ENCODE data around the gene HOXC10.

DNA sequence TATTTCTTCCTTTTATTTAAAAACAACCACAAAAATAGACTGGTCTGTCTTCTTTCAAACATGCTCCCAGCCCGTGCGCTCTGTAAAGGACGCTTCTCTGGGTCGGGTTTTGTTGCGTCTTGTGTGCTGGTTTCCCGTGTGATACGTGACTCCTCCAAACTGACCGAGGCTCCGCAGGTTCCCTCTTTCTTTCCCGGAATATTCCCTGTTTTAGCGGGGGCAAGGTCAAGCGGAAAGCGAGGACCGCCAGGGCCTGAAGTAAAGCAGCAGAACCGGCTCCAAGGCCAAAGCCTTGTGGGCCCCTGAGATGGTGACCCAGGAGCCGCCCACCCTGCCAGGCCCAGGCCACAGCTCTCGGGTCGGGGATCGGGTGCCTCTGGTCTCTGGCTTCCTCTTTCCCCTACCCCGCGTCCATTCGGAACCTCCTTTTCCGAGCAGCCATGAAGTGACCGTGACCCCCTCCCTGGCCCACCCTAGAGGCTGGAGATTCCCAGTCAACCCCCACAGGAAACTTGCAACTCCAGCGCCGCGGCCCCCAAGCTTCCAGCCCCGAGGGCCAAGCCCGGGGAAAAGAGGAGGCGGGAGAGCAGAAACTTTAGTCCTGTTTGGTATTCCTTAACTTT lies 885 bp upstream of the HOXC10 start:
- TF ChIP-seq, protein P1, sequence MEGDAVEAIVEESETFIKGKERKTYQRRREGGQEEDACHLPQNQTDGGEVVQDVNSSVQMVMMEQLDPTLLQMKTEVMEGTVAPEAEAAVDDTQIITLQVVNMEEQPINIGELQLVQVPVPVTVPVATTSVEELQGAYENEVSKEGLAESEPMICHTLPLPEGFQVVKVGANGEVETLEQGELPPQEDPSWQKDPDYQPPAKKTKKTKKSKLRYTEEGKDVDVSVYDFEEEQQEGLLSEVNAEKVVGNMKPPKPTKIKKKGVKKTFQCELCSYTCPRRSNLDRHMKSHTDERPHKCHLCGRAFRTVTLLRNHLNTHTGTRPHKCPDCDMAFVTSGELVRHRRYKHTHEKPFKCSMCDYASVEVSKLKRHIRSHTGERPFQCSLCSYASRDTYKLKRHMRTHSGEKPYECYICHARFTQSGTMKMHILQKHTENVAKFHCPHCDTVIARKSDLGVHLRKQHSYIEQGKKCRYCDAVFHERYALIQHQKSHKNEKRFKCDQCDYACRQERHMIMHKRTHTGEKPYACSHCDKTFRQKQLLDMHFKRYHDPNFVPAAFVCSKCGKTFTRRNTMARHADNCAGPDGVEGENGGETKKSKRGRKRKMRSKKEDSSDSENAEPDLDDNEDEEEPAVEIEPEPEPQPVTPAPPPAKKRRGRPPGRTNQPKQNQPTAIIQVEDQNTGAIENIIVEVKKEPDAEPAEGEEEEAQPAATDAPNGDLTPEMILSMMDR (IDR thresholded peaks at IDR 0.05): no peak
- TF ChIP-seq, protein P2, sequence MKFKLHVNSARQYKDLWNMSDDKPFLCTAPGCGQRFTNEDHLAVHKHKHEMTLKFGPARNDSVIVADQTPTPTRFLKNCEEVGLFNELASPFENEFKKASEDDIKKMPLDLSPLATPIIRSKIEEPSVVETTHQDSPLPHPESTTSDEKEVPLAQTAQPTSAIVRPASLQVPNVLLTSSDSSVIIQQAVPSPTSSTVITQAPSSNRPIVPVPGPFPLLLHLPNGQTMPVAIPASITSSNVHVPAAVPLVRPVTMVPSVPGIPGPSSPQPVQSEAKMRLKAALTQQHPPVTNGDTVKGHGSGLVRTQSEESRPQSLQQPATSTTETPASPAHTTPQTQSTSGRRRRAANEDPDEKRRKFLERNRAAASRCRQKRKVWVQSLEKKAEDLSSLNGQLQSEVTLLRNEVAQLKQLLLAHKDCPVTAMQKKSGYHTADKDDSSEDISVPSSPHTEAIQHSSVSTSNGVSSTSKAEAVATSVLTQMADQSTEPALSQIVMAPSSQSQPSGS (CRISPR knock-in tag; IDR thresholded peaks at IDR 0.05; ENCODE audit: borderline replicate concordance, low read depth): no peak
- TF ChIP-seq TEAD4 (CRISPR knock-in tag; IDR thresholded peaks at IDR 0.05): no peak
- TF ChIP-seq, protein P3, sequence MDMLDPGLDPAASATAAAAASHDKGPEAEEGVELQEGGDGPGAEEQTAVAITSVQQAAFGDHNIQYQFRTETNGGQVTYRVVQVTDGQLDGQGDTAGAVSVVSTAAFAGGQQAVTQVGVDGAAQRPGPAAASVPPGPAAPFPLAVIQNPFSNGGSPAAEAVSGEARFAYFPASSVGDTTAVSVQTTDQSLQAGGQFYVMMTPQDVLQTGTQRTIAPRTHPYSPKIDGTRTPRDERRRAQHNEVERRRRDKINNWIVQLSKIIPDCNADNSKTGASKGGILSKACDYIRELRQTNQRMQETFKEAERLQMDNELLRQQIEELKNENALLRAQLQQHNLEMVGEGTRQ (CRISPR knock-in tag; IDR thresholded peaks at IDR 0.05): no peak
- no peak for TF ChIP-seq SP1 (CRISPR knock-in tag; conservative IDR thresholded peaks at IDR 0.05)
- TF ChIP-seq TEAD1 (CRISPR knock-in tag; IDR thresholded peaks at IDR 0.05): no peak
- TF ChIP-seq ETV6 (CRISPR knock-in tag; IDR thresholded peaks at IDR 0.05): no peak
- TF ChIP-seq, protein P4, sequence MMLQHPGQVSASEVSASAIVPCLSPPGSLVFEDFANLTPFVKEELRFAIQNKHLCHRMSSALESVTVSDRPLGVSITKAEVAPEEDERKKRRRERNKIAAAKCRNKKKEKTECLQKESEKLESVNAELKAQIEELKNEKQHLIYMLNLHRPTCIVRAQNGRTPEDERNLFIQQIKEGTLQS (CRISPR knock-in tag; conservative IDR thresholded peaks at IDR 0.05): no peak
- TF ChIP-seq RELA (CRISPR knock-in tag; IDR thresholded peaks at IDR 0.05; ENCODE audit: borderline replicate concordance): no peak
